Neural progenitor cell (in vitro differentiated cells): ENCODE results near the gene HYCC1.

Experiments used
- EZH2 ChIP-seq: fragments of 200-600 bp; sonication (generic); IDR thresholded peaks from 2 replicates; pipeline ENCODE4 v1.6.1; 2017; ENCODE audit warnings: antibody characterized with exemption, mild to moderate bottlenecking, moderate library complexity
- EZH2phosphoT487 ChIP-seq: fragments of 200-600 bp; sonication (generic); IDR thresholded peaks from 2 replicates; pipeline ENCODE4 v1.6.1; 2017; ENCODE audit warnings: antibody characterized with exemption
- TF ChIP-seq, protein P1 (sequence below): fragments of 200-600 bp; sonication (generic); IDR thresholded peaks from 2 replicates; pipeline ENCODE4 v1.5.1; 2017; ENCODE audit warnings: antibody characterized with exemption, mild to moderate bottlenecking

DNA sequence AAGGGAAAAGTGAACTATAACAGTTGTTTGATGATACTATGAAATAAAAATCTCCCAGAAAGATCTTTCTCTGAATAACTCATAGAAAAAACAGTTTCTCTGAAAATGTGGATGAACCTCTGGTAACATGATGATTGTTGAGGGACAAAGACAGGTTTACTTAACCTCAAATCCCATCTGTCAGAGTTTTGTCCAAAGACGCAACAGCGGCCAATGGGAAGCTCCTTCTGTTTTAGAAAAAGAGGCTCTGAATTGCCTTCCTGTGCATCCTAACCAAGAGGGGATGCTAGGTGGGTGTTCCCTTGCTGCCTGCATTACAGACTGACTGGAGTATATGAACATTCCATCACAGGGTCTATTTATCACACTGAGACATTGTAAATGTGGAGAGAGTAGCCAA lies 8.9 kb upstream of the HYCC1 start:
- TF ChIP-seq, protein P1, sequence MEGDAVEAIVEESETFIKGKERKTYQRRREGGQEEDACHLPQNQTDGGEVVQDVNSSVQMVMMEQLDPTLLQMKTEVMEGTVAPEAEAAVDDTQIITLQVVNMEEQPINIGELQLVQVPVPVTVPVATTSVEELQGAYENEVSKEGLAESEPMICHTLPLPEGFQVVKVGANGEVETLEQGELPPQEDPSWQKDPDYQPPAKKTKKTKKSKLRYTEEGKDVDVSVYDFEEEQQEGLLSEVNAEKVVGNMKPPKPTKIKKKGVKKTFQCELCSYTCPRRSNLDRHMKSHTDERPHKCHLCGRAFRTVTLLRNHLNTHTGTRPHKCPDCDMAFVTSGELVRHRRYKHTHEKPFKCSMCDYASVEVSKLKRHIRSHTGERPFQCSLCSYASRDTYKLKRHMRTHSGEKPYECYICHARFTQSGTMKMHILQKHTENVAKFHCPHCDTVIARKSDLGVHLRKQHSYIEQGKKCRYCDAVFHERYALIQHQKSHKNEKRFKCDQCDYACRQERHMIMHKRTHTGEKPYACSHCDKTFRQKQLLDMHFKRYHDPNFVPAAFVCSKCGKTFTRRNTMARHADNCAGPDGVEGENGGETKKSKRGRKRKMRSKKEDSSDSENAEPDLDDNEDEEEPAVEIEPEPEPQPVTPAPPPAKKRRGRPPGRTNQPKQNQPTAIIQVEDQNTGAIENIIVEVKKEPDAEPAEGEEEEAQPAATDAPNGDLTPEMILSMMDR = no peak
- no peak for TF ChIP-seq EZH2
- no peak for TF ChIP-seq EZH2phosphoT487
